HepG2 (cell line): ENCODE data around the gene MN1. TPM values are rescaled to one million over a fixed set of nuclear protein-coding genes. Genes with fewer than 3 reads are reported as not detected.

Experiments used
- ATAC-seq: fragments of 200-7000 bp; cut with Tn5 transposase; 3 replicates; pipeline ENCODE4 v1.9.1; 2020; ENCODE audit warnings: mild to moderate bottlenecking, moderate library complexity
- BruUV-seq: library from RNA; stranded (reverse); fragments of 400-500 nt; replicated peaks from 2 replicates; lab custom pipeline; 2021; lab: Mats Ljungman, UMichigan
- CTCF ChIA-PET: fragments of 300-600 bp; formaldehyde crosslinking; extraction: SDS; loops from one replicate; lab custom pipeline; 2021; ENCODE audit warnings: low total read pairs, inconsistent platforms, low intra/inter-chr PET ratio; lab: Yijun Ruan, JAX
- POLR2A ChIA-PET: fragments of 350-600 bp; sonication (Branson Sonifier 250); formaldehyde crosslinking; loops from one replicate; lab custom pipeline; 2020; ENCODE audit warnings: antibody characterized with exemption, inconsistent platforms; lab: Yijun Ruan, JAX
- DNase-seq: peaks from one replicate; pipeline ENCODE4 v3.0.0-alpha.2; 2015; ENCODE audit warnings: low spot score
- FAIRE-seq: peaks from 3 replicates; lab custom pipeline; 2011; peaks lifted over from hg19 to GRCh38; lab: Jason Lieb, UNC
- H2AFZ ChIP-seq: one replicate; pipeline ENCODE4 v1.6.1; 2011; ENCODE audit warnings: low read length, inconsistent platforms
- H3K27ac ChIP-seq: fragments of 300-600 bp; 3 replicates; pipeline ENCODE4 v1.8.0; 2011; ENCODE audit warnings: mixed run types, mild to moderate bottlenecking, mixed read lengths, low read length, inconsistent platforms; ENCODE audit not compliant: insufficient read depth; ENCODE audit errors: extremely low read length
- H3K27me3 ChIP-seq, 2 experiments: fragments of 200-600 bp in 1 of 2; 2 replicates in 1 of 2; 3 replicates in 1 of 2; pipeline versions ENCODE4 v1.6.0 to v1.8.0; 2011; ENCODE audit warnings: low read length in 2 of 2, mild to moderate bottlenecking in 2 of 2, moderate library complexity in 2 of 2, inconsistent platforms in 1 of 2; ENCODE audit not compliant: insufficient read depth in 2 of 2, control insufficient read depth in 1 of 2
- H3K36me3 ChIP-seq, 2 experiments: fragments of 200-600 bp in 1 of 2; replicated peaks in 1 of 2; 2 replicates in 1 of 2; 3 replicates in 1 of 2; pipeline versions ENCODE4 v1.5.1 to v1.8.0; 2011; ENCODE audit warnings: low read length in 2 of 2, inconsistent platforms in 1 of 2; ENCODE audit not compliant: insufficient read depth in 2 of 2, control insufficient read depth in 1 of 2
- H3K4me1 ChIP-seq: 2 replicates; pipeline ENCODE4 v1.5.1; 2012; ENCODE audit warnings: low read length, inconsistent platforms; ENCODE audit not compliant: insufficient read depth
- H3K4me2 ChIP-seq: 2 replicates; pipeline ENCODE4 v1.6.0; 2011; ENCODE audit warnings: low read depth, low read length, inconsistent platforms
- H3K4me3 ChIP-seq, 3 experiments: fragments of 200-600 bp in 1 of 3; sonication (generic), shearing (Covaris generic) in 1 of 3; replicated peaks in 1 of 3; 2 replicates each; pipeline ENCODE4 v1.5.1; 2011 to 2016; ENCODE audit warnings: low read length in 3 of 3, inconsistent platforms in 2 of 3, low read depth in 2 of 3, mild to moderate bottlenecking in 2 of 3, control low read depth in 1 of 3, mixed read lengths in 1 of 3; ENCODE audit not compliant: insufficient read depth in 1 of 3
- H3K79me2 ChIP-seq: one replicate; pipeline ENCODE4 v1.6.1; 2011; ENCODE audit warnings: low read length, inconsistent platforms; ENCODE audit not compliant: insufficient read depth
- H3K9ac ChIP-seq: 2 replicates; pipeline ENCODE4 v1.6.0; 2011; ENCODE audit warnings: mild to moderate bottlenecking, low read depth, low read length, inconsistent platforms; ENCODE audit not compliant: insufficient read depth
- H3K9me3 ChIP-seq: 2 replicates; pipeline ENCODE4 v1.5.1; 2012; ENCODE audit warnings: mild to moderate bottlenecking, low read length
- H4K20me1 ChIP-seq: 2 replicates; pipeline ENCODE4 v1.6.0; 2011; ENCODE audit warnings: inconsistent platforms, mild to moderate bottlenecking, low read length, moderate library complexity; ENCODE audit not compliant: insufficient read depth
- BORCS8-MEF2B ChIP-seq: sonication (generic); formaldehyde crosslinking; IDR thresholded peaks from 2 replicates; pipeline ENCODE4 v1.8.0; 2022; ENCODE audit warnings: mild to moderate bottlenecking, missing genetic modification reagents
- CBX2 ChIP-seq, 2 experiments: fragments of 200-600 bp in 1 of 2; sonication (generic); formaldehyde crosslinking in 1 of 2; IDR thresholded peaks; 2 replicates each; pipeline versions ENCODE4 v1.7.0 to v1.8.1; 2018 to 2022; ENCODE audit warnings: low read depth in 2 of 2, low read length in 1 of 2, mild to moderate bottlenecking in 1 of 2, missing genetic modification reagents in 1 of 2
- CREB1 ChIP-seq, 2 experiments: fragments of 450-650 bp in 1 of 2; IDR thresholded peaks; 2 replicates each; pipeline ENCODE4 v1.6.1; 2016 to 2017; ENCODE audit warnings: control low read depth in 1 of 2, mild to moderate bottlenecking in 1 of 2, missing compliant biosample characterization in 1 of 2, missing genetic modification characterization in 1 of 2
- FOXJ3 ChIP-seq: sonication (generic); formaldehyde crosslinking; IDR thresholded peaks from 2 replicates; pipeline ENCODE4 v1.4.0; 2020; ENCODE audit warnings: missing genetic modification reagents, mild to moderate bottlenecking, borderline replicate concordance
- HHEX ChIP-seq: IDR thresholded peaks from 2 replicates; pipeline ENCODE4 v1.6.1; 2016; ENCODE audit warnings: control low read depth
- MXD1 ChIP-seq: sonication (generic); formaldehyde crosslinking; IDR thresholded peaks from 2 replicates; pipeline ENCODE4 v1.4.0; 2020; ENCODE audit warnings: mild to moderate bottlenecking, missing genetic modification reagents
- NFYB ChIP-seq: sonication (generic); formaldehyde crosslinking; IDR thresholded peaks from 2 replicates; pipeline ENCODE4 v1.4.0; 2020; ENCODE audit warnings: missing genetic modification reagents
- NR1H2 ChIP-seq: sonication (generic); formaldehyde crosslinking; IDR thresholded peaks from 2 replicates; pipeline ENCODE4 v1.8.1; 2022; ENCODE audit warnings: low read depth, missing genetic modification reagents, borderline replicate concordance
- REST ChIP-seq, 2 experiments: IDR thresholded peaks; 2 replicates each; pipeline ENCODE4 v1.6.1; 2011 to 2012; ENCODE audit warnings: low read length in 2 of 2, borderline replicate concordance in 1 of 2, low read depth in 1 of 2, mild to moderate bottlenecking in 1 of 2, moderate library complexity in 1 of 2
- ZC3H13 ChIP-seq: sonication (generic); formaldehyde crosslinking; IDR thresholded peaks from 2 replicates; pipeline ENCODE4 v1.8.1; 2023; ENCODE audit warnings: mild to moderate bottlenecking, missing genetic modification reagents, moderate library complexity
- ZNF619 ChIP-seq: sonication (generic); formaldehyde crosslinking; IDR thresholded peaks from 2 replicates; pipeline ENCODE4 v1.4.0; 2020; ENCODE audit warnings: mild to moderate bottlenecking, missing genetic modification reagents
- WGBS: methylation state at CpG from one replicate; pipeline ENCODE4 v1.1.6; 2017; ENCODE audit warnings: low lambda C conversion rate; 5-methylcytosine and 5-hydroxymethylcytosine counted together
- in situ Hi-C: cut with HindIII; loops from 2 replicates; pipeline ENCODE4 v1.10.0; 2017; ENCODE audit warnings: low pct_unique_long_range_greater_than_20kb; ENCODE audit not compliant: extremely low pct_ligation_motif_present
- intact Hi-C: fragments of 100-400 bp; cut with micrococcal nuclease; formaldehyde crosslinking; loops from one replicate; pipeline ENCODE4 v1.10.0; 2022; ENCODE audit not compliant: unreplicated experiment
- polyA plus RNA-seq, 8 experiments: library from polyadenylated mRNA; depleted of rRNA in 3 of 8; stranded (reverse) in 7 of 8; unstranded in 1 of 8; fragments of >200 nt; fragmentation: Illumina TruSeq in 4 of 8; extraction: Trizol in 4 of 8; gene quantifications; 2 replicates each; pipeline versions ENCODE4 v1.2.1 to v1.2.3, GENCODE V29; 2011 to 2016; ENCODE audit warnings: low read depth in 4 of 8, missing spikeins in 1 of 8, mixed read lengths in 1 of 8; ENCODE audit not compliant: insufficient read depth in 1 of 8
- total RNA-seq, 5 experiments: library from RNA; depleted of rRNA; stranded (reverse); fragments of >200 nt; fragmentation: Illumina TruSeq; extraction: Trizol; gene quantifications; 2 replicates each; pipeline ENCODE4 v1.2.3, GENCODE V29; 2016; ENCODE audit warnings: low read depth in 1 of 5

Gene MN1
- total and polyA plus RNA-seq, 2 of the 13 experiments (the other 11 are each of a cell fraction or from before 2014, with no cell fraction given): 0.01 TPM; not detected in 1

- 54% methylated on average over 12 of the region's 44 CpGs for WGBS
- intact Hi-C loops (no loop called here), in situ Hi-C loops (no loop called here)
- Histone ChIP-seq H3K27me3 (peaks cover 7 to 46% of the 10 kb centered on the region in 2 experiments; a peak in 4 of 5 replicates), H3K36me3 (no peaks in the 10 kb centered on the region), H3K9me3 (no peaks in the 10 kb centered on the region), H3K4me2 (no peak overlapping the region), H3K27ac (no peak overlapping the region), H4K20me1 (no peaks in the 10 kb centered on the region), H3K79me2 (no peaks in the 10 kb centered on the region), H2AFZ (no peak overlapping the region), H3K4me1 (no peaks in the 10 kb centered on the region), H3K9ac (no peak overlapping the region), H3K4me3 (no peak overlapping the region)
- no peak for FAIRE-seq
- ATAC-seq: no peak
- POLR2A ChIA-PET: no interaction called here
- no peak for DNase-seq
- CTCF ChIA-PET: no interaction called here
- TF ChIP-seq REST (IDR thresholded peaks at IDR 0.05; ENCODE audit: borderline replicate concordance in 1 of 2, low read depth in 1 of 2, low read length in 2 of 2) (no peak), BORCS8-MEF2B (CRISPR knock-in tag) (no peak), HHEX (no peak), CREB1 (IDR thresholded peaks at IDR 0.05) (no peak), CREB1 (CRISPR knock-in tag; IDR thresholded peaks at IDR 0.05) (no peak), MXD1 (CRISPR knock-in tag) (no peak), ZNF619 (CRISPR knock-in tag) (no peak), NR1H2 (CRISPR knock-in tag) (no peak), ZC3H13 (CRISPR knock-in tag) (no peak), NFYB (no peak), FOXJ3 (CRISPR knock-in tag) (no peak), CBX2 (IDR thresholded peaks at IDR 0.05; ENCODE audit: low read depth, low read length) (no peak), CBX2 (CRISPR knock-in tag; IDR thresholded peaks at IDR 0.05; ENCODE audit: low read depth) (no peak)
- no TSS peak for BruUV-seq
These were observed 3.0 kb downstream of the MN1 start for GRCh38 chr22:27798511-27799014.
